Muscle of back (tissue), 13 donors: ENCODE data around the gene ADH1B. TPM values are rescaled to one million over a fixed set of nuclear protein-coding genes. Genes with fewer than 3 reads are reported as not detected.
"Not testable (repeated sequence)": the region's sequence is repeated elsewhere in the genome, so short reads cannot be mapped to it uniquely, and the experiment has no call there.

Source experiments
- DNase-seq, 3 donors: peaks; one replicate each; pipeline versions ENCODE4 v3.0.0 to v3.0.0-alpha.2; 2013
- long read RNA-seq, 9 donors: transcript quantifications; one replicate each; lab custom pipeline, GENCODE V29; 2026
- polyA plus RNA-seq, 10 donors: library from polyadenylated mRNA; unstranded; fragments of 120-200 nt; gene quantifications; one replicate each; pipeline ENCODE4 v1.2.1, GENCODE V29; 2013; ENCODE audit not compliant: insufficient read length in 10 of 10

Gene ADH1B
- 10 to 100 TPM in 7 of 10 donors, 1 to 10 TPM in 3; 8.3 to 39.5 (median 14.7) TPM for polyA plus RNA-seq
- long read RNA-seq, donor 1, full-length matches to known transcripts = 5 of 5 reads
- long read RNA-seq, donor 1, partial matches to known transcripts = 0 of 5 reads
- long read RNA-seq, donor 1, other reads (novel, unspliced or antisense) = 0 of 5 reads
- long read RNA-seq, donor 2, full-length matches to known transcripts = 6 of 6 reads
- long read RNA-seq, donor 2, partial matches to known transcripts = 0 of 6 reads
- long read RNA-seq, donor 2, other reads (novel, unspliced or antisense) = 0 of 6 reads
- long read RNA-seq, donor 3 = 0 reads
- long read RNA-seq, donor 4, full-length matches to known transcripts = 5 of 5 reads
- long read RNA-seq, donor 4, partial matches to known transcripts = 0 of 5 reads
- long read RNA-seq, donor 4, other reads (novel, unspliced or antisense) = 0 of 5 reads
- long read RNA-seq, donor 5, full-length matches to known transcripts = 5 of 5 reads
- long read RNA-seq, donor 5, partial matches to known transcripts = 0 of 5 reads
- long read RNA-seq, donor 5, other reads (novel, unspliced or antisense) = 0 of 5 reads
- long read RNA-seq, donor 6, full-length matches to known transcripts = 4 of 4 reads
- long read RNA-seq, donor 6, partial matches to known transcripts = 0 of 4 reads
- long read RNA-seq, donor 6, other reads (novel, unspliced or antisense) = 0 of 4 reads
- long read RNA-seq, donor 7, full-length matches to known transcripts = 5 of 5 reads
- long read RNA-seq, donor 7, partial matches to known transcripts = 0 of 5 reads
- long read RNA-seq, donor 7, other reads (novel, unspliced or antisense) = 0 of 5 reads
- long read RNA-seq, donor 8 = 0 reads
- long read RNA-seq, donor 9, full-length matches to known transcripts = 2 of 2 reads
- long read RNA-seq, donor 9, partial matches to known transcripts = 0 of 2 reads
- long read RNA-seq, donor 9, other reads (novel, unspliced or antisense) = 0 of 2 reads

GRCh38 chr4:99321241-99322191 is at the start of gene ADH1B:
Gene ADH1B, minus strand, starts transcription at chr4:99321401. Its CDS starts 70 bp downstream, at chr4:99321331.
- DNase-seq = no peak

GRCh38 chr4:99367817-99368216 is 46.6 kb upstream of the ADH1B start:
- DNase-seq = not testable (repeated sequence)

GRCh38 chr4:99366491-99366890 is 45.3 kb upstream of the ADH1B start:
- DNase-seq = no peak

- peak in 1 of 3 donors; percentile 24 for DNase-seq
These were observed 41.6 kb upstream of the ADH1B start for GRCh38 chr4:99362768-99363167.

GRCh38 chr4:99361899-99362275 is 40.7 kb upstream of the ADH1B start:
- DNase-seq = peak in 1 of 3 donors; percentile 32

- no peak for DNase-seq
These were observed 40.2 kb upstream of the ADH1B start for GRCh38 chr4:99361268-99361898.

- DNase-seq = no peak
These were observed 38.4 kb upstream of the ADH1B start for GRCh38 chr4:99359480-99360204.

- DNase-seq = no peak
These were observed 36.7 kb upstream of the ADH1B start for GRCh38 chr4:99357948-99358347.

GRCh38 chr4:99356992-99357391 is 35.8 kb upstream of the ADH1B start:
- no peak for DNase-seq

GRCh38 chr4:99356149-99356548 is 34.9 kb upstream of the ADH1B start:
- DNase-seq = not testable (repeated sequence)

- DNase-seq = peak; percentile 48 to 88 (median 73)
These were observed 31.7 kb upstream of the ADH1B start, which contains the start of gene ADH1C for GRCh38 chr4:99352602-99353537. Gene ADH1C, minus strand, starts transcription at chr4:99352746. Its CDS starts 71 bp downstream, at chr4:99352675.

- no peak for DNase-seq
These were observed 30.3 kb upstream of the ADH1B start for GRCh38 chr4:99351487-99351886.

- no peak for DNase-seq
These were observed 28.1 kb upstream of the ADH1B start for GRCh38 chr4:99349338-99349737.

GRCh38 chr4:99342624-99343023 is 21.4 kb upstream of the ADH1B start:
- DNase-seq = not testable (repeated sequence)

- no peak for DNase-seq
These were observed 20.2 kb upstream of the ADH1B start for GRCh38 chr4:99341426-99341825.

GRCh38 chr4:99339172-99339571 is 18.0 kb upstream of the ADH1B start:
- no peak for DNase-seq

- DNase-seq = no peak
These were observed 15.4 kb upstream of the ADH1B start for GRCh38 chr4:99336553-99336952.

- DNase-seq = no peak
These were observed 13.7 kb upstream of the ADH1B start for GRCh38 chr4:99334880-99335279.

GRCh38 chr4:99330648-99331047 is 9.4 kb upstream of the ADH1B start:
- DNase-seq = no peak
